ENCODE measurements around the gene ANXA3.

The ANXA3 gene

DNA sequence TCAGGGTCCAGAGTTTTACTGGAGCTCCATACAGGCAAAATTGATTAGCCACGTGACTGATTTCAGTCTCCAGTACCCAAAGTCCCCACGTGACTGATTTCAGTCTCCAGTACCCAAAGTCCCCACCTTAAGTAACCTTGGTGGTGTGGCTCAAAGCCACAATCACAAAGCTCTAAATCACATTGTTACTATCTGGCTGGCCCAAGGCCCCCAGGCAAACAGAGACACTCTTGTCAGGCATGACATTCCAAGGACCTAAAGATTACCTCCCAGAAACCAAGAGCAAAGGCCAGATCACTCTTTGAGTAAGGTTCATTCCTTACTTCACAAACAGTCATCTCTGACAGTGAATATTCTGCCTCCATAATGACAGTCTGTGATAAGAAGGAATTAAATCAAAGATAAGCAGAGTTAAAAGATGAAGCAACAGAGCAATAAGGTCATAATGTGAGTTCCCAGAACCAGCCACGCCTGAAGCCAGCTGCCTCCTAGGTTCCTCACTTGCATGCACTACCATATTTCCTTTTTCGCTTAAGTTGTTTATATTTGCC is 78.5 kb downstream of the ANXA3 start:
- DNase-seq (ENCODE audit: low read depth): no peak
- TF ChIP-seq, protein P1, sequence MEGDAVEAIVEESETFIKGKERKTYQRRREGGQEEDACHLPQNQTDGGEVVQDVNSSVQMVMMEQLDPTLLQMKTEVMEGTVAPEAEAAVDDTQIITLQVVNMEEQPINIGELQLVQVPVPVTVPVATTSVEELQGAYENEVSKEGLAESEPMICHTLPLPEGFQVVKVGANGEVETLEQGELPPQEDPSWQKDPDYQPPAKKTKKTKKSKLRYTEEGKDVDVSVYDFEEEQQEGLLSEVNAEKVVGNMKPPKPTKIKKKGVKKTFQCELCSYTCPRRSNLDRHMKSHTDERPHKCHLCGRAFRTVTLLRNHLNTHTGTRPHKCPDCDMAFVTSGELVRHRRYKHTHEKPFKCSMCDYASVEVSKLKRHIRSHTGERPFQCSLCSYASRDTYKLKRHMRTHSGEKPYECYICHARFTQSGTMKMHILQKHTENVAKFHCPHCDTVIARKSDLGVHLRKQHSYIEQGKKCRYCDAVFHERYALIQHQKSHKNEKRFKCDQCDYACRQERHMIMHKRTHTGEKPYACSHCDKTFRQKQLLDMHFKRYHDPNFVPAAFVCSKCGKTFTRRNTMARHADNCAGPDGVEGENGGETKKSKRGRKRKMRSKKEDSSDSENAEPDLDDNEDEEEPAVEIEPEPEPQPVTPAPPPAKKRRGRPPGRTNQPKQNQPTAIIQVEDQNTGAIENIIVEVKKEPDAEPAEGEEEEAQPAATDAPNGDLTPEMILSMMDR (IDR thresholded peaks at IDR 0.05; ENCODE audit: control insufficient read depth, extremely low read depth, insufficient read depth): no peak
- H3K4me3 ChIP-seq (ENCODE audit: low read depth, low read length): no peak overlapping the region

DNA sequence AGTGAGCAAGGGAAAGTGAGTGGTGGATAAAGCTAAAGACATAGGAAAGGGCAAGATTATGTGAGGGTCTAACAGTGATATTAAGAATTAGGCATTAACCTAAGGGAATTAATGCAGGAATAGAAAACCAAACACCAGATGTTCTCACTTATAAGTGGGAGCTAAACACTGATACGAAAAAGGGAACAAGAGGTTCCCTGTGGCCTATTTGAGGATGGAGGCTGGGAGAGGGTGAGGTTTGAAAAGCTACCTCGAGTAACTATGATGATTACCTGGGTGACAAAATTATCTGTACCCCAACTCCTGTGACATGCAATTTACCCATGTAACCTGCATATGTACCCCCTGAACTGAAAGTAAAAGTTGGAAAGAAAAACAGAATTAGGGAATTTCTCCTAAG is 79.0 kb downstream of the ANXA3 start:
- TF ChIP-seq, protein P1 (IDR thresholded peaks at IDR 0.05; ENCODE audit: control insufficient read depth, extremely low read depth, insufficient read depth): no peak
- DNase-seq (ENCODE audit: low read depth): no peak
- H3K4me3 ChIP-seq (ENCODE audit: low read depth, low read length): no peak overlapping the region

DNA sequence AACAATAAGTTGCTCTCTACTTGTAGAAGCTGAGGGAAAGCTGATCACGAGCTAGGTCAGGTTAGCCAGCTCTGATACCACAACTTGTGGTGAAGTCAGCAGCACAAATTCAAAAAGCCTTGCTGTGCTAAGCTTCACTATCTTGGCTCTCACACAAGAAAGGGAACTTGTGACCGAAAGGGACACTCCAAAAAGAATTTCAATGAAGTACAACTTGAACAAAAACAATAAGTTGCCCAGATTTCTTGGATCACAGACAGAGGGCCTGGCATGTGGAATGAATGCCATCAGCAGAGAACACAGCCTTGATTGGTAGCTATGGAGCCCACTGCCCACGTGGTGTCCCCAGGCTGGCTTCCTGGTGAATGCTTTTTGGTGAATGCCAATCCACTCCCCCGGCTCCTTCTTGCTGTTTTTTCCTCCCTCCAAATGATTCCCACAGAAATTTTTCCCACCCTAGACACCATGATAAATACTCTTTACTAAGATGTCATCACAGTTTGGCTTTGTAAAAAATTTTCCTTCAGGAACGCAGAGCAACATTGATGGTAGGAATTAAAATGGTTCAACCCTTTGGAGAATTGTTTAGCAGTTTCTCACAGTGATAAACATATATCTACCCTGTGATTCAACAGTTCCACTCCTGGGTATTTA is 82.6 kb downstream of the ANXA3 start:
- H3K4me3 ChIP-seq (ENCODE audit: low read depth, low read length): no peak overlapping the region
- no peak for DNase-seq (ENCODE audit: low read depth)

DNA sequence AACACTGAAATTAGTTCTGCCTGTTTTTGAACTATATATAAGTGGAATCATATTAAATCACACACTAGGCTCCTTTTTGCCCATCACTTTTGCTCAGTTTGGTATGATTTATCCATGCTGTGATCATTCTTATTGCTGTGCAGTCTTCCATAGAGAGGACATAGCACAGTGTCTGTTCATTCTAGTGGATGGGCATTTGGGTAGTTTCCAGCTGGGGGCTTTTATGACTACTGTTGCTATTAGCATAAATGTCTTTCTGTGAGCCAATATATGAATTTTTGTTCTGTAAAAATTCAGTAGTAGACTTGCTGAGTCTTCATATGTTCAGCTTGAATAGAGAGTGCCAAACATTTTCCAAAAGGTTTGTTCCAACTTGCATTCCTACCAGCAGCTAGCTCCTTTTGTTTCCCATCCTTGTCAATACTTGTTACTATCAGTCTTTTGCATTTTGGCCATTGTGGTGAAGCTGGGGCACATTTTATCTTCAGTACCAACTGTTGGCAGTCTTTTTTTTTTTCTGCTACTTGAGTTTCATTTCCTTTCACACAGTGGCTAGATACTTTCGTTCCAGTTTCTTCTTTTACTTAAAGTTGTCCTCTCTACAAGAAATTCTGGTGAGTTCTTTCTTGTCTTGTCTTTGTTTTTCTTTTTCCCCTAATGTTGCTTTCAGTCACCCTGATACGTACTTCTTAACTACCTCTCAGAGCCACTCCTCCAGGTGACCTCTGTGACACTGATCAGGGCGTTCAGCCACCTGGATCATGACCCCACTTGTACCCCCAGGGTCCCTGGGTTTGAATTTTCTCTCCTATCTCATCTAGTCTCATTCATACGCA is 87.0 kb downstream of the ANXA3 start:
- TF ChIP-seq, protein P1 (IDR thresholded peaks at IDR 0.05; ENCODE audit: control insufficient read depth, extremely low read depth, insufficient read depth): no peak
- no peak overlapping the region for H3K4me3 ChIP-seq (ENCODE audit: low read depth, low read length)
- DNase-seq (ENCODE audit: low read depth): no peak

More for the DNA sequence above, 82.6 kb downstream of the ANXA3 start:
- TF ChIP-seq, protein P1 (IDR thresholded peaks at IDR 0.05; ENCODE audit: control insufficient read depth, extremely low read depth, insufficient read depth): no peak

DNA sequence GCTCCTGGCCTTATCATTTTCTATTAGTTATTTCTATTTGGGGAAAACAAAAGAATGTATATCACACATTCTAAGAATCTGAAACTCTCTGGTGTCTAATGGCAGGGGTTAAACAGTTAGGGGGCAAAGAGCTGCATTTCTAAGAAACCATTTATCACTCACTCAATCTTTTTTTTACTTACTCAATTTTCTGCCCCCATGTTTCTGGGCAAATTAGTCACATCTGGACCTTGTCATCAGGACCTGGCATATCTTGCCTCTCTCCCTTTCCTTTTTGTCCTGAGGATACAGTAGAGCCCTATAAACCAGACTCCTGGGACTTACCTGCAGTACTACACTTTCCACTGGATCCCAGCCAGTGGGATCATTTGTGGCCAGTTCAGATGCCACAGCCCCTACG is 89.1 kb downstream of the ANXA3 start:
- no peak for DNase-seq (ENCODE audit: low read depth)
- no peak overlapping the region for H3K4me3 ChIP-seq (ENCODE audit: low read depth, low read length)
- TF ChIP-seq, protein P1 (IDR thresholded peaks at IDR 0.05; ENCODE audit: control insufficient read depth, extremely low read depth, insufficient read depth): no peak

DNA sequence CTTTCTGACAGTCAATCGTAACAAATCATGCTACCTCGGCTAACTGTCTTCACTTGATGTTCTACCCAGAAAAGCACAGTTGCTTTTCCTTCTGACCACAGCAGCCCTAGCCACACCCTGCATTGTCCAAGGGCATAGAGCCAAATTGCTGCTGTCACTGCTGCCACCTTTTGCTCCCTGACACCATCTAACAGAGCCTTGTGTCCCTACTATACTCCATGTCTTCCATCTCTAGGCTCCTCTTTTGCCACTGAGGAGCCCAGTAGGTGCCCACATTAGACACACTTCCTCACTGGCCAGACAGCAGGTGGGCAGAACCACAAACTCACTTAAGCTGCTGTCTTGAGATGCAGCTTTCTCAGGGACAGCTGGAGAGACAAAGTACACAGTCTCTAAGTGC is 91.4 kb downstream of the ANXA3 start:
- TF ChIP-seq, protein P1 (IDR thresholded peaks at IDR 0.05; ENCODE audit: control insufficient read depth, extremely low read depth, insufficient read depth): no peak
- H3K4me3 ChIP-seq (ENCODE audit: low read depth, low read length): no peak overlapping the region
- no peak for DNase-seq (ENCODE audit: low read depth)
